ENCODE measurements around the gene NOC3L.
"Not testable (repeated sequence)": the region's sequence is repeated elsewhere in the genome, so short reads cannot be mapped to it uniquely, and the experiment has no call there.

NOC3L gene, protein sequence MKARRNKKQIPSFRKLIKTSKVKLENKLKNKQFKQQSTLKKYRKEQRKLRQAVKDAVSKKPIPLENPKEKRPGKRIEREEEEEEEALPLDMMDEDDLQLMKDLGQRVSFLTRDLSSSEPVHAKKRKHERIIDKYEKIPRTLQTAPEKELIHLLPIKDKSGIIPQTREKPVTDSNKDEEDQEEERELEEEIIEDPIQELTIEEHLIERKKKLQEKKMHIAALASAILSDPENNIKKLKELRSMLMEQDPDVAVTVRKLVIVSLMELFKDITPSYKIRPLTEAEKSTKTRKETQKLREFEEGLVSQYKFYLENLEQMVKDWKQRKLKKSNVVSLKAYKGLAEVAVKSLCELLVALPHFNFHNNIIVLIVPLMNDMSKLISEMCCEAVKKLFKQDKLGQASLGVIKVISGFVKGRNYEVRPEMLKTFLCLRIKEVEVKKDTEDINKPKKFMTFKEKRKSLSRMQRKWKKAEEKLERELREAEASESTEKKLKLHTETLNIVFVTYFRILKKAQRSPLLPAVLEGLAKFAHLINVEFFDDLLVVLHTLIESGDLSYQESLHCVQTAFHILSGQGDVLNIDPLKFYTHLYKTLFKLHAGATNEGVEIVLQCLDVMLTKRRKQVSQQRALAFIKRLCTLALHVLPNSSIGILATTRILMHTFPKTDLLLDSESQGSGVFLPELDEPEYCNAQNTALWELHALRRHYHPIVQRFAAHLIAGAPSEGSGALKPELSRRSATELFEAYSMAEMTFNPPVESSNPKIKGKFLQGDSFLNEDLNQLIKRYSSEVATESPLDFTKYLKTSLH

DNA sequence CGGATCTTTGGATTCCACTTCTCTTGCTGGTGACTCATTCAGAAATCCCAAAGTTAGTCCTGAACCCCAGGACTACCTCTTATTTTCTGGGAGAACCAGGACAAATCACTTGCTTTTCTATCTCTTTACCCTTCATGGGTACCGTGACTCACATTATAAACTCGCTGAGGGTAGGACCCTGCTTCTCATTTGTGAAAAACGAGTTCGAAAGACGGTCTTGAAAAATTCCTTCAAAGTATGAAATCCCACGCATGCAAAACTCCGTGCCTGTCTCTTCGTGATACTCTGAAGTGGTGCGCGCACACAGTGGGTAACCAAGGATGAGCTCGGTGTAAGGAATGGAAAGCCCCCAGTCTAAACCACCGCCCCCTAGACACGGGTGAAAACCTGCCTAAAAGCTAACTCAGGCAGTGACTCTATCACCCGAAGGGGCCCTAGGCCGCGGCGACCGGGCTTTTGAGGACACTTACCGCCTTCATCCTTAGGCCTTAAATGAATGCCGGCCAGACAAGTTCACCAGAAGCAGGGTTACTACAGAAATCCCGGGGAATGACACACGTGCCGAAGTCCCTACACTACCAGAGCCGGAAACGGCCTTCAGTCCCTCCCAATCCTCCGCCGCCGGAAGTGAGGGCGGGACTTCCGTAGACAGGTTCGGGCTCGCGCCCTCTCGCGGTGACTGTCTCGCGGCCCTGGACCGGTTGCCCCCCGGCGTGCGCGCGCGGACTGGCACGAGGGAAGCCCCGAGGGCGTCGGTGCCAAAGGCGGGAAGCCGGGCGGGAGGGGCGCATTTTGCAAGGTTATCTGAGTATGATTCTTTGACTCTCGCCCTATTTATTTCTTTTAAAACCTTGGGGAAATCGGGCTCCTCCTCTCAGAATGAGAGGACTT is at the start of gene NOC3L:
TSS of gene NOC3L (minus strand) at position 580 of the 891 bp plus-strand sequence. CDS start at position 479, 101 bp downstream.
- peak; percentile 96 for DNase-seq (ENCODE audit: low read depth)

- no peak for DNase-seq (ENCODE audit: low read depth)
These were observed 49.7 kb upstream of the NOC3L start for GRCh38 chr10:94412449-94412848.

- no peak for DNase-seq (ENCODE audit: low read depth)
These were observed 48.6 kb upstream of the NOC3L start for GRCh38 chr10:94411304-94411703.

DNA sequence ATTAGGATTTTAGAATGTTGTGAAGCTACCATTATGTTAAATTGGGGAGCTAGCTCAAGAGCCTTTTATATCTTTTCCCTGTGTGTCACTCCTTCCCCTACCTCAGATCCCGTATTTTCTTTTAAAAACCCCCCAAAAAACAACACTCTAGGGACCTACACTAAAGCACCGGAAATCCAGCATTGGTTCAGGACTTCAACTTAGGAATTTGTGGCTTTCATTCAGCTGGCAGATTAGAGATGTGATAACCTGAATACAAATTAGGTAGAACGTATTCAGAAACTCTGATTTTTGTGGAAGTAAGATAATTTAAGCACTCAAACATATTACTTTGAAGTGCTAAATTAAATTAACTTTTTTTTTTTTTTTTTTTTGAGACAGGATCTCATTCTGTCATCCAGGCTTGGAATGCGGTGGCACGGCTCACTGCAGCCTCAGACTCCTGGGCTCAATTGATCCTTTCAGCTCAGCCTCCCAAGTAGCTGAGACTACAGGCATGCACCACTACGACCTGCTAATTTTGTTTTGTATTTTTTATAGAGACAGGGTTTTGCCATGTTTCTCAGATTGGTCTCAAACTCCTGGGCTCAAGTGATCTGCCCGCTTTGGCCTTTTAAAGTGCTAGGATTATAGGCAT is 46.4 kb upstream of the NOC3L start:
- no peak for DNase-seq (ENCODE audit: low read depth)

DNA sequence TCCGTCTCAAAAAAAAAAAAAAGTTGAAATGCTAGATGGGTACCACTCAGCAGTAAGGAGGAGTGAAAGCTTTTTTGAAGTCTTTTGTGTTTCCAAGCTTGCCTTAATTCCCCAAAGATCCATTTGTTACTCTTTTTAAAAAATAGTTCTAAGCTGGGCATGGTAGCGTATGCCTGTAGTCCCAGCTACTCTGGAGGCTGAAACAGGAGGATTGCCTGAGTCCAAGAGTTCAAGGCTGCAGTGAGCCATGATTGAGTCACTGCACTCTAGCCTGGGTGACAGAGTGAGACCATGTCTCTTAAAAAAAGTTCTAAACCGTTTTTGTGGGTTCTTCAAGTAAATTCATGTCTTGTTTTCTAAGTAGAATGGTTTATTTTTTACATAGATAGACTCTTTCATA is 44.9 kb upstream of the NOC3L start:
- DNase-seq (ENCODE audit: low read depth), result no peak

GRCh38 chr10:94405406-94405805 is 42.7 kb upstream of the NOC3L start:
- no peak for DNase-seq (ENCODE audit: low read depth)

DNA sequence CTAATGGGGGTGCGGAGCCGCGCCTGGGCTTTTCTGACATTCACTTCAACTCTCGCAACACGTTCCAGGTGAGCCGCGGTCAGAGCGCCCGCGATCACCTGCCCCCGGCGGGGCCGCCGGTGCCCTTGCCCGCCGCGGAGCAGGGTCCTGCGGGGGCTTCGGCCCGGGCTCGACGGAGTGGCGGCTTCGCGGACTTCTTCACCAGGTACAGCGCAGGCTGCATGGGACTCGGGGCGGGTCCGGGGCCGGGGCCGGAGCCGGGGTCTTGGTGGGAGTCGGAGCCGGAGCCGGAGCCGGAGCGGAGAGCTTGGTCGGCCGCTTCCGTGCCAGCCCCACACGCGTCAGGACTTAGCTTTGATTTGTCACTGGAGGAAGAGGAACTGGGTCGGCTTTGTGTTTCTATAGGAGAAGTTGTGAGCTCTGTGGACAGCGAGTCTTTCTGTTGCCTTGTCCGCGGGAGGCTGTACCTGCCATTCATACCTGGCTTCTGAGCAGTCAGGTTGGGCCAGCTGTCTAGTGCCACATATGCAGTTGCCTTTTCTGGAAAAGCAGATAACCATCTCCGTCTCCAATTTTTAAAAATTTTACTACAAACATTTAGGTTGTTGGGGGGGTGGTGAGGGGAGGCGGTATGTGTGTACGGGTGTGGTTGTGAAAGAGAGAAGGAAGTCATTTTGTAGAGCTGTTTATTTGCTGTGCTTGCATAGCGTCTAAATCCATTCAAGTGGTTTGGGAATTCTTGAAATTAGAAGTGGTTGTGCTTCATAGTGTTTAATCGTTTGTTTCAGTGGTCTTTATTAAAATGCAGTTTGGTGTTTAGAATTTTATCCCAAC is 40.9 kb upstream of the NOC3L start:
- no peak for DNase-seq (ENCODE audit: low read depth)

- no peak for DNase-seq (ENCODE audit: low read depth)
These were observed 40.2 kb upstream of the NOC3L start for GRCh38 chr10:94402843-94403379.

- DNase-seq (ENCODE audit: low read depth), result no peak
These were observed 39.6 kb upstream of the NOC3L start, which contains the start of gene TBC1D12 for GRCh38 chr10:94402204-94402842. TSS of gene TBC1D12 (plus strand) at chr10:94402541. CDS start at chr10:94402614, 73 bp downstream.

DNA sequence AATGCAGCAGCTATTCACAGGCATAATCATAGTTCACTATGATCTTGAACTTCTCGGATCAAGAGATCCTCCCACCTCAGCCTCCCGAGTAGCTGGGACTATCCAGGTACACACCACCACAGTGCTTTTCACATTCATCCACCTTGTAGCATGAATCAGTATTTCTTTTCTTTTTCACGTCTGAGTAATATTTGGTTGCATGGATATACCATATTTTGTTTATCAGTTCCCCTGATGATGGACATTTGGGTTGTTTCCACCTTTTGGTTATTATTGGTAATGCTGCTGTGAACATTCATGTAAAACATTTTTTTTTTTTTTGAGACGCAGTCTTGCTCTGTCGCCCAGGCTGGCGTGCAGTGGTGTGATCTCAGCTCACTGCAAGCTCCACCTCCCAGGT is 36.0 kb upstream of the NOC3L start:
- no peak for DNase-seq (ENCODE audit: low read depth)

DNA sequence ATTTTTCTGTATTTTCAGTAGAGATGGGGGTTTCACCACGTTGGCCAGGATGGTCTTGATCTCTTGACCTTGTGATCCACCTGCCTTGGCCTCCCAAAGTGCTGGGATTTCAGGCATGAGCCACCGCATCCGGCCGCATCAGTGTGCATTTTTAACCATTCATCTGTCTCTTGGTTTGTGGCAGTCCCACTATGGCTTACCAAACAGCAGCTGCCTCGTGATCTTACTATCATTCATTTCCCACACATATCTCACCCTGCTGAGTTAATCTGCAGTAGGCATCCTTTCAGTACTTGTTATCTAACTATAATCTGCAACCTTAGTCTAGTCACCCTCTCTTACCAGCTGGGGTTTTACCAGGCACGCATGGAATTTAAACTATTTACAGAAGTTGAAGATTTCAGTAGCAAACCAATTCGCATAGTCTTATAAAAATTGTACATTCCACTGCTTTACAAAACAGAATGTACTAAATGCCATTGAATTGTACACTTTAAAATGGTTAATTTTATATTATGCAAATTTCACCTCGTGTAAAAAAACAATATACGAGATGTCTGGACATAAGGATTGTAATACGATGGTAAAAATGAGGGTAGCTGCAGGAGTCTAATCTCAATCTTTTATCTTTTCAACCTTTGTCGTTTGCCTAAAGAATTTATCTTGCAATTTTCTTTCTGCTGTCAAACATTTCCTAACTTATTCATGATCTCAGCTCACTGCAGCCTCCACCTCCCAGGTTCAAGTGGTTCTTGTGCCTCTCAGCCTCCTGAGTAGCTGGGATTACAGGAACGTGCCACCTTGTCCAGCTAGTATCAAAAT is 35.0 kb upstream of the NOC3L start:
- DNase-seq (ENCODE audit: low read depth), result no peak

DNA sequence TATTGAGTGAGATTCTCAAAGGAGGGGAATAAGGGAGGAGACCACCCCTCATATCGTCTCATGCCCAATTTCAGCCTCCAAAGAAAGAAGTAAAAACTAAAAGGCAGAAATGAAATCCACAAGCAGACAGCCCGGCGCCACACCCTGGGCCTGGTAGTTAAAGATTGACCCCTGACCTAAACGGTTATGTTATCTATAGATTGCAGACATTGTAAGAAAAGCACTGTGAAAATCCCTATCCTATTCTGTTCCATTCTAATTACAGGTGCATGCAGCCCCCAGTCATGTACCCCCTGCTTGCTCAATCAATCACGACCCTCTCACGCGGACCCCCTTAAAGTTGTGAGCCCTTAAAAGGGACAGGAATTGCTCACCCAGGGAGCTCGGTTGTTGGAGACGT is 29.4 kb upstream of the NOC3L start:
- DNase-seq (ENCODE audit: low read depth), result not testable (repeated sequence)

DNA sequence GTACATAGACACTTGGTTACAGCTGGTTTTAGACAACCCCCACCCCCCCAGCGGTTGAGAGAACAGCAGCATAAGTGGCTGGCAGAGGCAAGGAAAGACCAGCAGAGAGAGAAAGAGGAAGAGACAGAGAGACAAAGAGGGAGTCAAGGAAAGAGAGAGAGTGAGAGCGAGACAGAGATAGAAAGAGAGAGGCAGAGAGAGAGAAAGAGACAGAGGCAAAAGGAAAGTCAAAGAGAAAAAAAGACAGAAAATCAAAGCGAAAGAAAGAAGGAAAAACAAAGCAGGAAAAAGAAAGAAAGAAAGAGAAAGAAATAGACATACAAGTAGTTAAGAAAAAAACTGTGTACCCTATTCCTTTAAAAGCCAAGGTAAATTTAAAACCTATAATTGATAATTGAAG is 23.0 kb upstream of the NOC3L start:
- DNase-seq (ENCODE audit: low read depth), result not testable (repeated sequence)

GRCh38 chr10:94383530-94383929 is 20.8 kb upstream of the NOC3L start:
- no peak for DNase-seq (ENCODE audit: low read depth)

GRCh38 chr10:94376865-94377264 is 14.1 kb upstream of the NOC3L start:
- DNase-seq (ENCODE audit: low read depth), result no peak

DNA sequence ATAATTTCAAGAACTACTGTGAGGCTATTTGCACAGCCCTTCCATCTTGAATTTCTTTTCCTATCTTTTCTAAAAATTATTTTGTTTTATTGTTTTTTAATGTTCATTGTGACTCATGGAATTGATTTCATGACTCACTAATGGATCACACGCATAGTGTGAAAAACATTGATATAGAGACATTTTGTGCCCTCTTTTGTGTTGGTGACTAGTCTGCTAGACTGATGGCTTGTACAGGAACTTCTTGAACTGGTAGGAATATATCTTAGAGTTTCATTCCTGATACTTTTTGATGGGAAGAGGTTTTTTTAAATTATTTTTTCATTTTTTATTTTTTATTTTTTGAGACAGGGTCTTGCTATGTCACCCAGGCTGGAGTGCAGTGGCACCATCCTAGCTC is 12.6 kb upstream of the NOC3L start:
- no peak for DNase-seq (ENCODE audit: low read depth)

DNA sequence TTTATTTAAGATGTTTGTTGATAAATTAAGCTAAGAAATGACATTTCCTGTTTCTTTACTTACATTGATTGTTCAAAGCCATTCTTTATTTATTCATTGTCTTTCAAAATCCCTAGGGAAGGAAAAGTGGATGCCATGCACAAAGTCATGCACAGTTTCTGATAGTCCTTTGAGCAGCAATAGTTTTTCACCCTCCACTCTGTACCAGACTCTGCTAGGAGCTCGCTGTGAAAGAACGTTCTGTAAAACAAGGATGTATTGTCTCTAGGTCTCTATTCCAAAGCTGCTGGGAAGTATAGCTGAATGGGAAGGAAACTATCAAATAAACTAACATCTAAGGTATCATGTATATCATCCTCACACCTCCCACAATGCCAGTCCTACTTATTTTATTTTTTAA is 7.8 kb upstream of the NOC3L start:
- DNase-seq (ENCODE audit: low read depth), result no peak

GRCh38 chr10:94366382-94366781 is 3.6 kb upstream of the NOC3L start:
- no peak for DNase-seq (ENCODE audit: low read depth)

GRCh38 chr10:94364482-94364881 is 1.7 kb upstream of the NOC3L start:
- no peak for DNase-seq (ENCODE audit: low read depth)

All from stimulated activated CD8-positive, alpha-beta memory T cell treated with anti-CD3 and anti-CD28 coated beads, Interleukin-12 subunit alpha, Interleukin-12 subunit beta, amount 100 ng/mL, for 1 hour (primary cell).